Measurements from ENCODE around the gene TMEM107.

TMEM107 gene

DNA sequence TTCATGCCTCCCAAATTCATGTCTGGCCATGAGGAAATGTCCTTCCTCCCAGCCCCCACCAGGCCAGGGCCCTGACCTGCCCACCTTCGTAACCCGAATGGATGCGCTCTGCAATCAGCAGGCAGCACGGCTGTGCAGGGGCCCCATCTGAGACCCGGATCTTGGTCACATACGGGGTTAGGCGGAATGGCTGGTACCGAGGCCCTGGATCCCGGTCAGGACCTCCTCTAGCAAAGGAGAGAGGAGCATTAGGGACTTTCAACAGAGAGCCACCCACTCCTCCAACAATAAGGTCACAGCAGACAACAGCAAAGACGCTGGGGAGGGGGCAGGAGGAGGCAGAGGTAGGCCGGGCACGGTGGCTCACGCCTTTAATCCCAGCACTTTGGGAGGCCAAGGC lies 27.6 kb downstream of the TMEM107 start:
- DNase-seq, result peak; percentile 43

DNA sequence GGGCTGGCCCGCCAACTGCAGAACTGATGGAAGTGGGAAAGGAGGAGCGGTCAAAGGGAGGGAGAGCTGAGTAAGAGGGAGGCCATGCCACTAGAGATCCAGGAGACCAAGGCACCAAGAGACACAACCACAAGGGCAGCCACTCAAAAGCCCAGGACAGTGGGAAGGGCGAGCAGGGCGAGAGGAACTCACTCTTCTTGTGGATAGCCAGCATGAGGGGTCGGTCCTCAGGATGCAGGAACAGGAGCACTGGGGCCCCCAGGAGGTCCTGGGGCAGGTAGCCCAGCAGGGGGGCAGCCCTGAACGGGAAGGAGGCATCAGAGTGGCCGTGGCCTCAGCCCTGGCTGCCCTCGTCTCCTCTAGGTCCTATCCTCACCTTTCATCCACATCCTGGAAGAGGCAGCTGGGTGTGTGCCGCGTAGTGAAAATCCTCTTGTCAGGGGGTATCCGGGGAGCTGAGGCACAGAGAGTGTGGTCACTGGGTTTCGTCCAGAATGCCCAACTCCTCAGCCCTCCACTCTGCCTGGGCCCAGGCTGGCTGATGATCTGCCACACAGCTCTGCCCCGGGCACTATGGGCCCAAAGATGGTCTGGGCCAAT lies 28.3 kb downstream of the TMEM107 start:
- DNase-seq, result no peak

DNA sequence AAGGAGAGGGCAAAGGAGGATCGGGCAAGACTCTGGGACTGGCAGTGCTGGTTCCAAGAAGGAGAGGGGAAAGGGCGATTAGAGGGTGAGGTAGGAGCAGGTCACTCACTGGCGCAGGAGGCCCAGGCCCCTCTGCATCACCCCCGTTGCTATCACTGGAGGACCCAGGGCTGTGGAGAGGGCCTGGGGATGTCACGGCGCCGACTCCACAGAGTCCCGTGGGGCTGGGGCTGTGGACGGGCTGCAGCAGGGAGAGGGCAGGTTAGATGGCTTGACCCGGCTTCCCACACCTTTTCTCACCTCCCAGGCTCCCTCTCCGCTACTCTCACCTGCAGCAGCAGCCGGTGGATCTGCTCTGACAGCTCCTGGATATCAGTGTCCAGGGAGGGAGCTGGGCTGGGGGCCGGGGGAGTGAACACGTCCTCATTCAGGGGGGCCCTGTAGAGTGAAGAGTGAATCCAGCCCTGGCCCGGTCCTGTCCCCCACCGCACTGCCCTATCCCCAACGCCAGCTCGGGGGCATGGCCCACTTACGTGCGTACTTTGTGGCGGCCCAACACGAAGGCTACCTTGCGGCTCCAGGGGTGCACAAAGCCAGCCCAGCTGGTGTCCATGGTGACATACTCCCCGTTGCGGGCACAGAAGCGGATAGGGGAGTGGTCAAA lies 28.9 kb downstream of the TMEM107 start:
- DNase-seq, result no peak

DNA sequence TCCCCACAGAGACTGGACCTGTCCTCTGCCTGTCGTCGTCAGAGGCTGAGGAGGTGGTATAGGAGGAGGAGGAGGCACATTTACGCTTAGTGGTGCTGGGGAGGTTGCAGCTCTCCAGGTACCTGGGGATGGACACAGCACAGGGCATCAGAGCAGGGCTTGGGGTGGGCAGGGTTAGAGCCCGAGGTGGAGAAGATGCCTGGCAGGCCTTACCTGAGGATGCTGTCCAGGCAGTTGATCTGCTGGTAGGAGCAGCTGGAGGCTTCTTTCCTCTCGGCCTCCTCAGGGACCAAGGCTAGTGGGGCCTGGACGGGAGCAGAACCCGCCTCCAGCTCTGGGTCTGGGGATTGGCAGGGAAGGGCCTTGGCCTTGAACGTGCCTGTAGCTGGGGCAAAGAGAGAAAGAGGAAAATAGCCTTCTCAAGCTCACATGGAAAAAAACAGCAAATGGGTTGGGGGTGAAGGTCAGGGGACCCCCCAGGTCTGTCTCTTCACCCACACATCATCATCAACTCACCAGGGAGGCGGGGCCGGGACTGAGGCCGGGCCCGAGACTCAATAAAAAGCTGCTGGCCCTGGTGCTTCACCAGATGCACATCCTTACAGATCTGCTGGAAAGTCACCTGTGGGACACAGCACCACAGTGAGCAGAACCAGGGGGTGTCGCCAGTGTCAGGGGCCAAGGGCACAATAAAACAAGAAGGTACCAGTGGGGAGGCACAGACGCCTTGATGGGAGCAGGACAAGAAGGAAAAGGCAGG lies 29.6 kb downstream of the TMEM107 start:
- no peak for DNase-seq

DNA sequence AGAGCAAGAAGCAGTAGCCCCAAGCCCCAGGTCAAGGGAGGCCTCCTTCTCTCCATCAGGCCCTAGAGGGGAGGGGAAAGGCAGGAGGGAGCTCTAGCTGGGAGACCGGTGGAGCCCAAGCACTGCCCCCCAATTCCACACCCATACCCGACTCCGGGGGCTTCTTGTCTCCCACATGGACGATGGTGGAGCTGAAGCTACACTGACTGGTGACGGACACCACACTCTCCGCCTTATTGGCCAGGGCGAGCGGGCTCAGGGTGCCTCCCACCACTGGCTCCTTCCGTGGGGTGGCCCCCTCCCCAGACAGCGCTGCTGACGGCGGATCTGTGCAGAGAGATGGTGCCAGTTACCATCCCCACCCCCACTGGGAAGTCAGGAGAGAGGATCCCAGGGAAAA lies 30.4 kb downstream of the TMEM107 start:
- DNase-seq, result peak; percentile 43

DNA sequence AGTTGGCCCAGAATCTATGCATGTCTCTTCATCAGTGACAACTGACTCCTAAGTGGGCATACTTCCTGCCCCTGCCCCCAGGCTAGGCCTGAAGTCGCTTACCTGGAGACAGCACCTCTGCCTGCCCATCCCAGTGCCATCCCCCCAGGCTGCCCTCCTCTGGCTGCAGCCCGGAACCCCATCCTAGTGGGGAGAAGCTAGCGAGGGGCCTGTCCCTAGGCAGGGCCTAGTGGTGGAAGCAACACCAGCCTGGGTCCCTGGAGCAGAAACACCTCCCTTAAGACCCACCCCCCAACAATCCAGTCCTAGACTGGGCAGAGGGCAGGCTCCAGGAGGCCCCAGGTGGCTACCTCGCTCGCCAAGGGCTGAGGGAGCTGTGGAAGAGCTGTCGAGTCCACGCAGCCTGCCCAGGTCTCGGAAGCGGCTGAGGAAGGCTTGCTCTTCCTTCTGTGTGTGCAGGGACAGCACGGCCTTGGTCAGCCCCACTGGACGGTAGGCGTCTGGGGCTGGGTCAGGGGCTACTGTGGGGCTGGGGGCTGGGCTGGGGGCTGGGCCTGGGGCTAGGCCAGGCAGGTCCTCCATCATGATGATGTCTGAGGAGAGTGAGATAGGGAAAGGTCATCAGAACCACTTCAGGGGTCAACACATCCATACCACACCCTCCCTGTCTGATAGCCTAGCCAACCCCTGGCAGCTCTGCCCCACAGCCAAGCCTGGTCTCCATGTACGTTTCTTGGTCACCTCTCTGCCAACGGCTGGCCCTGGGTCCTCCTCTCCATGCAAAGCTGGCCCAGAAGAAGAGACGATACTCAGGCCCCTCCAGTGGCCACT lies 31.6 kb downstream of the TMEM107 start:
- DNase-seq, result peak; percentile 43

DNA sequence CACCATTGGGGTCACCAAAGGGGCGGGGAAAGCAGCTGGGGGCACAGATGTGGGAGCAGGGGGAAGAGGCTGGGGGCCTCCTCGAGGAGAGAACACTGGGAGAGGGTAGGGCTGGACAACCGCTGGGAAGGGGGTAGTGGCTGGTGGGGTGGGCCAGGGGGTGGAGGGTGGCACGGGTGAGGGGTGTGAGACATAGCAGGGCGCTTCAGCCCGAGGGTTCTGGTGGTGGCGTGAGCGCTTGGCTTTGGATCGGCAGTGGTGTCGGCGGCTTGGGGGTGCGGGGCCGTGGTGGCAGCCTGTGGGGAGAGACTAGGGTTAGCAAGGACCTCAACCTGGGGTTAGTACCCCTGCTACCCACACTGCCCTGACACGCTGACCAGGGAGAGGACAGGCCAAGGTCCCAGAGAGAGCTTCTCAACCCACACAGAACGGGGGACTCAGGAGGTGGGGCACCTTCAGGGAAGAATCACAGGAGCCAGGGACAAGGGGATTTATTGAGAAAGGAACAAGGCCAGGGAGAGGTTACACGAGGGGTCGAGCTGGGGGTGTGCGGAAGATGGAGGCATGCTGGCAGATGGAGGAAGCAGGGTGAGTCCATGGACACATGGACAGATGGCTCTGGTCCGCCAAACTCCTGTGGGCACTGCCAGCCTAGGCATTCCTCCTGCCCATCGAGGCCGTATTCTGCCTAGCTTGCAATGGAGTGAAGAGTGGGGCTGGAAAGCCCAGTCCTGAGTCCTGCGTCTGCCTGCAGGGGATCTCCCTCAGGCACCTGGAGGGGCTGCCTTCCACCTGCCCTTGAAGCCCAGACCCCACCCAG lies 32.4 kb downstream of the TMEM107 start:
- peak; percentile 44 for DNase-seq

DNA sequence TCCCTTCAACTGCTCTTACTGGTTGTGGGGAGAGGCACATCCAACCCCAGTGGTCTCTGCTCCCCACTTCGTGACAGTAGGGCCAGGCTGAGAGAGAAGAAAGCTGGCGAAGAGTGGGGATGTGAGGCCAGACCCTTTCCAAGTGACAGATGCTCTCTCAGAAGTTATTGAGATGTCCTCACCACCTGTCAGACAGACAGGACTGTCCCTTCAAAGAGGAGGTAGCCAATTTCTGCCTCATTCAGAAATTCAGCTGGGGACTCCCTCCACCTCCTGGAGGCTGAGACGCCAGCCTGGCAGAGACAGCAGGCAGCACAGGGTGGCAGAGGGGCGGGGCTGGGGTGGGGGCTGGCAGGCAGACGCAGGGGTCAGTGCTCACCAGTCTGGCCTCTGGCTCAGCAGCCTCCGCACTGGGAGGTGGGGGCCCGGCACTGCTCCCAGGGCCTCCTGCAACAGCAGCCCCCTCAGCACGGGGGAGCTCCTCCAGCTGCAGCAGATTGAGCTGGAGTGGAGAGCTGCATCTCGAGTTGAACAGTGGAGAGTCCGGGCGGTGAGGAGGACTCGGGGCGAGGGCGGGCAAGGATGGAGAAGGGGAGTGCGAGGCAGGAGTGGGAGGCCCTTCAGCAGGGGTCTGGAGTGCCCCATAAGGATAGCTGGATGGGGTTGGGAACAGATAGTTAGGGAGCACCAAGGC lies 33.1 kb downstream of the TMEM107 start:
- peak; percentile 40 for DNase-seq

DNA sequence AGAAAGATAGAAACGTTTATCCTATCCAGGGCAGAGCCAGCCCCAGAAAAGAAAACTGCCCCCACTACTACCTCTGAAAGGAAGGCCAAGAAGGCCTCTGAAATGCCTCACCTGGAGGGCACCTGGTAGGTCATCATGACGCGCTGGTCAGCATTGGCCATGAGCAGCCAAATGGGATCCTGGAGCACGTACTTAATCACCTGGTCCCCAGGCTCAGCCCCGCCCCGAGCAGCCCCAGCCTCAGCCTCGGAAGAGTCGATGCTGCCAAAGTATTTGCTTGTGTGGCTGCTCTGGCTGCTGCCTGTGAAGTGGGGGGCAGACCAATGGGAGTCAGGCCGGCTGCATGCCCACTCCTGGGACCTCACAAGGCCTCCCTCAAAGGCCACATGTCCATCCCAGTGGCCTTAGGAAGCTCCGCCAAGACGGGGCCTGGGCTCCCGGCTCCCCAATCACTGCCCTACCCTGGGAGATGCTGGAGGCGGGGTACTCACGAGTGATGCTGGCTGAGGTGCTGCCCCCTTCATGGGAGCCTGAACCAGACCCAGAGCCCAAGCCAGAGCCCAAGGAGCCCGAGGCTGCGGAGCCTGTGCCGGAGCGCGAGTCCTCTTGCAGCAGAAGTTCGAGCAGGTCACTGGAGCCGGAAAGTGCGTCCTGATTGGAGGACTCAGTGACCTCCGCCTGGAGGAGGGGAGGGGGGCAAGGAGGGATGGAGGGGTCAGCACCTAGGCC lies 33.9 kb downstream of the TMEM107 start:
- peak; percentile 45 for DNase-seq

DNA sequence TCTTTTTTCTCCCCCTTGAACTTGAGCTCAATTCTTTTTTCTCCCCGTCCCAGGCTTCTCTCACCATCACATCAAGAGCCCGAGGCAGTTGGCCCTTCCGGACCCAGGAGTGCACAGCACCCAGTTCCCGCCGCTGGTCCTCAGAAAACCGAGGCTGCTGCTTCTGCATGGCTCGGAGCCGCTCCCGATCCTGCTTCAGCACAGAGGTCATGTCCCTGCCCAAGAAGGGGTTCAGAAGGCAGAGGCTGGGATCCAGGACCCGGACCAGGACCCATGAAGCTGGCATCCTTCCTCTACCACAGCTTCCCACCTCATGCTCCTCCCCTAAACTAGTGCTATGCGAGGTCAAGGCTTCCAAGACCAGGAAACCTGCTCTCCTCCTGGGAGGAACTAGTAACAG lies 34.4 kb downstream of the TMEM107 start:
- no peak for DNase-seq

DNA sequence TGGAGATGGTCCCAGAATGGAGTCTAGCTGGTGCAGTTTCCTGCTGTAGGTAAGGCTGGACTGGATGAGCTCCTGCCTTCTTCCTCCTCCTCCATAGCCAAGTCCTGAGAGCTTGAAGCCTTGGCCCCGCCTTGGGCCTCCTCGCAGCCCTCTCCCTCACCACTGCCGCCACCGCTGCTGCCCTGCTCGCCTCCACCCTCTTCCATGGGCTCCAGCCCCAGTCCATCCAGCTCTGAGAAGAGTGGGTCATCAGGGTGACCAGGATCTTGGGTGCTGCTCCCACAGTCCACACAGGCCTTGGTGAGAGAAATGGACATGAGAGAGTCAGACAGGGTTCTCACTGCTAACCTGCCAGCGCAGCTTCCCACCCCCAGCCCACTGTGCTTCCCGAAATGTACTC lies 35.1 kb downstream of the TMEM107 start:
- DNase-seq, result peak; percentile 41

DNA sequence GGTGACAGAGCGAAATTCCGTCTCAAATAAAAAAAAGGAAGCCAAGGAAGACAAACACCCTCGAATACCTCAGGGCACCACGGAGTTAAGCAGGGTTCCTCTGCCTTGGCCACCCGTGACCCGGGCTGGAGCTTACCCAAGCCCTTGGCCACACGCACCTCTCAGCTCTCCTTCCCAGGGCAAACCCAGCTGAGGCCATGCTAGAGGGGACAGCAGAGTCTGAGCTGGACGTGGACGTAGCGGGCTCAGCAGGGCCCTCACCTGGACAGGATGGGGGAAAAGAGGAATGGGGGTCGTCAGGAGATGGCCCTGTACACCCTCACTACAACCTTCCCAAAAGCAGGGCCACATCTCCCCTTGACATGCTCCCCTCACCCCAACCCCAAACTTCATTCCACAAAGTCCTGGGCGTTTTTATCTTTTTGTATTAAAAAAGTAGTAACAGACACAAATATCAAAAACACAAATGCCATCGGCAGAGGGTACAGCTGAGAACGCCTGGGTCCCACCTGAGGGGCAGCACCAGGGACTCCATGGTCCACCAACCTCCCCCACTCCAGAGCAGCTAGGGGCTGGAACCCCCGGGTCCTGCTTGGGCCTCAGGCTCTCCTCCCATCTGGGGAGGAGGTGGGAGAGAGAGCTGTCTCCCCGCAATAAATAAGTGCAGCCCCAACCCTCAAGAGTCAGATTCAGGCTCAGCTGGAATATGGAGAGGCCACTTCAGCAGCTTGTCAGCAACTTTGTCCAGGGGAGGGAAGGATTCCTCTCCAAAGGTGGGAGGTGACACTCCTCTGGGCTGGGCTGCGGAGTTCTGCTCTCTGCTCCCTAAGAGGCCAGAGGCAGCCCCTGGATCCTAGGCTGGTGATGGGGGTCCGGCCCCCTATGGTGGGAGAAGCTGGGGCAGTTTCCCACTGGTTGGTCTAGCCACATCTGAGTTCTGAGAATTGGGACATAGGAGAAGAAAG lies 35.8 kb downstream of the TMEM107 start:
- DNase-seq, result peak; percentile 47

DNA sequence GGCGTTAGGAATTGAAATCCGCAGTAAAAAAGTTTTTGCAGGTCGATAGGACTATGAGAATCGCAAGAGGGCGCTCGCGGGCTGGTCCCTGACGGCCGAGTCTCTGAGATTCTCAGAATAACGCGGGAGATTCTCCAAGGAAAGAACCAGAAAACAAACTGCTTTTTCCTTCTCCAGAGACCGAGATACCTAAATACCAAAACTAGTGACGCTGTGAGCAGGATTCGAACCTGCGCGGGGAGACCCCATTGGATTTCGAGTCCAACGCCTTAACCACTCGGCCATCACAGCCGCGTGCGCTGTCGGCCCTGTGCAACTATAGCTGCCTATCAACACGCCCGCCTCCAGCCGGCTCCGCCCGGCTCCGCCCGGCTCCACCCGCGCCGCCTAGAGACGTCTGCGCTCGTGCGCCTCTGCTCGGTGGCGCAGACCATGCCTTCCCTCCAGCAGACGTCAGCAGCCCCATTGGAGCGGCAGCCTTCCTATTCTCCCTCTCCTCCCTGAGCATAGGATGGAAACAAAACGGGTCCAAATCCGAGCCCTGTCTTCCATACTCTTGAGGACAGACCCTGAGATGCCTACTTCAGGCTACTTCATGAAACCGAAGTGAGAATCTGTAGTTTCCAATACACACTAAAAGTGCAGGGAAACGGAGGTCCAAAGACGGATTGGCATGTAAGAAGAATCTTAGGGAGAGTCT lies 37.4 kb downstream of the TMEM107 start:
- DNase-seq, result peak; percentile 100

DNA sequence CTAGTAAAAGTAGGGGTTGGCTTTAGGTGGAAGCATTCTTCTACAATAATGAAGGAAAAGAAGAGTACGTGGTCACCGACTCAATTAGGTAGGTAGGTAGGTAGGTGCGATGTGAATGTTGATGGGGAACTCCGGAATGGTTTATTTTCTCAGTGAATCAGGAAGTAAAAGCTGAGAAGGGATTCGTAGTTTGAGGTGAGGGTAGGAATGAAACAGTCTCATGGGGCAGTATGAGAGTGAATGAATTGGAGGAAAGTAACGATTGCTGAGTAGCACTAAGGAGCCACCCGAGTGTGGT lies 37.9 kb downstream of the TMEM107 start:
- DNase-seq, result no peak

DNA sequence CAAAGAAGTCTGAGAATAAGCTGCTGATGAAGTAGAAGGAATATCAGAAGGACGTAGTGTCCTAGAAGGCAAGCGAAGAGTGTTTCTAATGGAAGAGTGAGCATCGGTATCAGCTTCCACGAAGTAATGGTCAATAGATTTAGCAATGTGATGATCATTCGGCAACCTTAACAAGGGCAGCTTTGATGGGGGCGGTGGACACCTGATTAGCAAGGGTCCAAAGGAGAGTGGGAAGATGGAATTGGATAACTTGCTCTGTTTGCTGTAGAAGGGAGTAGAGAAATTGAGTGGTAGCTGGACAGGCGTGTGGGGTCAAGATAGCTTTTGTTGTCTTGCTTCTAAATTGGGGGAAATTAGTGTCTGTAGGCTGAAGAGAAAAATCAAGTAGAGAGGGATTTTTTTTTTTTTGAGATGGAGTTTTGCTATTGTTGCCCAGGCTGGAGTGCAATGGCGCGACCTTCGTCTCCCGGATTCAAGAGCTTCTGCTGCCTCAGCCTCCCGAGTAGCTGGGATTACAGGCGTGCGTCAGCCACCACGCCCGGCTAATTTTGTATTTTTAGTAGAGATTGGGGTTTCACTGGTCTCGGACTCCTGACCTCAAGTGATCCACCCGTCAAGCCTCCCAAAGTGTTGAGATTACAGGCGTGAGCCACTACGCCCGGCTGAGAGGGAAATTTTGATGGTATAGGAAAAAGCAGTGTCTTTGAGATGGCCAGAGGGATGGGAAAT lies 38.4 kb downstream of the TMEM107 start:
- no peak for DNase-seq

DNA sequence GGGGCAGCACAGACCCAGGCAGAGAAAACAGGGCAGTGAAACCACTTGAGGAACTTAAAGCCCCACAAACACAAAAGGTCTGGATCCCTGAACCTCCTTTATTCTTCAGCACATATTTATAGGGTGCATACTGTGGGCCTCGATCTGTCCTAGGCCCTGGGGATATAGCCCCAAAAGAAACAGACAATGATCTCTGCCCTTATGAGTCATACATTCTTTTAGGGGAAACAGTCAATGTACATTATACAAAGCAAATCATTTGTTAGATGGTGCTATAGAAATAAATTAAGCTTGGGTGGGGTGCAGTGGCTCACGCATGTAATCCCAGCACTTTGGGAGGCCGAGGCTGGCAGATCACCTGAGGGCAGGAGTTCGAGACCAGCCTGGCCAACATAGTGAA lies 42.2 kb downstream of the TMEM107 start:
- no peak for DNase-seq

DNA sequence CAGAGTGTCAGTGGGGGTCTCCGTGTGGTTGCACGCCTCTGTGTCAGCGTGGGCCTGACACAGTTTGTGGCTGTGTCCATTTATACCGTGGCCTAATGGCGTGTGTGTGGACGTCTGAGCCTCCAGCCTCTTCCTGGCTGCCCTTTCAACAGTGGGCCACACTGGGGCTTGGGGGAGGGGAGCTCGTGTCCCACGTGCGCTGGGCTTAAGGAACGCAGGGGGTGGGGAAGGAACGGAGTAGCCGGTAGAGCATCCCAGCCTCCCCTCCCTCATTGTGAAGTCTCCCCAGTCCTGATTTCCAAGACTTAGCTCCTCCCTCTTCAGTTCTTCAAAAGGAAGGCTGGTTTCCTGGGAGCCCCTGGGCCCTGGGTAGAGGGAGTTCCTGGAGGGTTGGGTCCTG lies 42.8 kb downstream of the TMEM107 start:
- no peak for DNase-seq

DNA sequence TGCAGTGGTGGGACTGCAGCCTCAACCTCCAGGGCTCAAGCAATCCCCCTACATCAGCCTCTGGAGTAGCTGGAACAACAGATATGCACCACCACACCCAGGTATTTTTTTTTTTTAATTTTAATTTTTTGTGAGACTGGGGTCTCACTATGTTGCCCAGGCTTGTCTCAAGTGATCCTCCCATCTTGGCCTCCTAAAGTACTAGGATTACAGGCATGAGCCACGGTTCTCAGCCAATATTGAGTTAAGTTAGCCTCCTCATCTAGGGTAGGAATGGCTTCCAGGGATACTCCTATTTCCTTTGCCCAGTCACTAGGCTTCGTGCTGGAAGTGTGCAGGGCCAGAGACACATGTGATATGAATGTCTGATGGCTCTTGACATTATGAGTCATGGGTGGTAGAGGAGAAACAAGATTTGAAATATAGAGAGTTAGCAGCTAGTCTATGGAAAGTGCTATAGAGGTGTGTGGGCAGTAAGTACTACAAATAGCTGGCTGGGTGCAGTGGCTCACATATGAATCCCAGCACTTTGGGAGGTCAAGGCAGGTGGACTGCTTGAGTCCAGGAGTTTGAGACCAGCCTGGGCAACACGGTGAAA lies 44.2 kb downstream of the TMEM107 start:
- no peak for DNase-seq

Data from right forelimb (tissue), 1 donor.